ENCODE results near the gene AFG3L2.

DNA sequence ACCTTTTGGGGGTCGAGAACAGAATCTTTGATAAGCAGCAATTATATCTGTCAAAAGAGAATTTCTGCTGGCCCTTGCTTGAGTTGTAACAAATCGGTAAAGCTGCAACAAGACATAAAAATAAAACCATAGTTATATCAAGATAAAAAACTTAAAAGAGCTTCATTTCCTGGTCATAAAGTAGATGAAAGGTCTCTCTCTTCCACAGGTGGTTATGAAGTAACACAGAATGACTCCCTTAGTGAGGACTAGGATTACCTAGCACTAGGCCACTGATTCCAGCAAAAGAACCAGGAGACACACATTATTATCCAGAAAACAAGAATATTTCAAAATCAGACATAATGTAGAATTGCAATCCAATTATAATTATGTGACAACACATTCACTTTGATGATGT, 5.4 kb downstream of the AFG3L2 start:
- TF ChIP-seq CTCF (IDR thresholded peaks at IDR 0.05; ENCODE audit: insufficient read depth, low read depth, low read length) (no peak), EZH2 (IDR thresholded peaks at IDR 0.05; ENCODE audit: insufficient read depth, low read length) (no peak)

Data from astrocyte (in vitro differentiated cells and primary cell).